H1 (cell line): ENCODE results near the gene CYP2S1. TPM values are rescaled to one million over a fixed set of nuclear protein-coding genes. Genes with fewer than 3 reads are reported as not detected.

Experiments
- CTCF ChIA-PET: fragments of 300-600 bp; sonication (Branson Sonifier 250); formaldehyde crosslinking; loops from one replicate; lab custom pipeline; 2021; ENCODE audit not compliant: partially characterized antibody; lab: Charles Lee
- POLR2A ChIA-PET: fragments of 300-600 bp; sonication (Branson Sonifier 250); formaldehyde crosslinking; loops from one replicate; lab custom pipeline; 2021; ENCODE audit warnings: inconsistent platforms; ENCODE audit not compliant: partially characterized antibody; lab: Charles Lee
- DNase-seq, 2 experiments: peaks; one replicate each; pipeline versions ENCODE4 v3.0.0 to v3.0.0-alpha.2; 2010 to 2022; ENCODE audit warnings: low spot score in 2 of 2, low read depth in 1 of 2, mixed read lengths in 1 of 2
- FAIRE-seq: peaks from 2 replicates; lab custom pipeline; 2011; peaks lifted over from hg19 to GRCh38; lab: Jason Lieb, UNC
- H2AFZ ChIP-seq: 2 replicates; pipeline ENCODE4 v1.8.1; 2012; ENCODE audit warnings: low read length, inconsistent platforms
- H2AK5ac ChIP-seq: 2 replicates; pipeline ENCODE4 v1.6.1; 2013; ENCODE audit warnings: low read depth, low read length
- H2BK120ac ChIP-seq: replicated peaks from 2 replicates; pipeline ENCODE3; 2013; ENCODE audit warnings: low read depth, low read length, inconsistent platforms
- H2BK12ac ChIP-seq: 2 replicates; pipeline ENCODE4 v1.6.1; 2013; ENCODE audit warnings: low read depth, low read length
- H2BK15ac ChIP-seq: 2 replicates; pipeline ENCODE4 v1.6.1; 2013; ENCODE audit warnings: low read length
- H2BK20ac ChIP-seq: 2 replicates; pipeline ENCODE4 v1.6.1; 2013; ENCODE audit warnings: low read length
- H2BK5ac ChIP-seq: 2 replicates; pipeline ENCODE4 v1.6.1; 2013; ENCODE audit warnings: low read depth, low read length
- H3K14ac ChIP-seq: 2 replicates; pipeline ENCODE4 v1.6.1; 2013; ENCODE audit warnings: inconsistent platforms; ENCODE audit not compliant: insufficient read length
- H3K18ac ChIP-seq: 2 replicates; pipeline ENCODE4 v1.6.1; 2013; ENCODE audit warnings: low read length; ENCODE audit errors: extremely low read depth
- H3K23ac ChIP-seq: 2 replicates; pipeline ENCODE4 v1.6.1; 2013; ENCODE audit warnings: inconsistent platforms; ENCODE audit not compliant: insufficient read length
- H3K23me2 ChIP-seq: 2 replicates; pipeline ENCODE4 v1.6.1; 2013; ENCODE audit warnings: low read depth, low read length
- H3K27ac ChIP-seq: 2 replicates; pipeline ENCODE4 v1.6.1; 2011; ENCODE audit warnings: low read depth, low read length, inconsistent platforms
- H3K27me3 ChIP-seq, 4 experiments: replicated peaks in 1 of 4; 1 replicate in 1 of 4; 2 replicates in 3 of 4; pipeline versions ENCODE4 v1.6.1 to v1.8.1; 2011 to 2013; ENCODE audit warnings: low read length in 3 of 4, mild to moderate bottlenecking in 3 of 4, inconsistent platforms in 2 of 4, mixed read lengths in 2 of 4, moderate library complexity in 1 of 4; ENCODE audit not compliant: control insufficient read depth in 3 of 4, insufficient read depth in 3 of 4; ENCODE audit errors: extremely low read depth in 1 of 4
- H3K36me3 ChIP-seq, 4 experiments: 2 replicates each; pipeline versions ENCODE4 v1.6.1 to v1.8.1; 2011 to 2013; ENCODE audit warnings: mild to moderate bottlenecking in 4 of 4, low read length in 3 of 4, moderate library complexity in 2 of 4, control low read depth in 1 of 4, inconsistent platforms in 1 of 4; ENCODE audit not compliant: insufficient read depth in 4 of 4, control insufficient read depth in 2 of 4
- H3K4ac ChIP-seq: replicated peaks from 2 replicates; pipeline ENCODE3; 2013; ENCODE audit warnings: low read length, low read depth, mixed read lengths, inconsistent platforms; ENCODE audit not compliant: insufficient read length
- H3K4me1 ChIP-seq, 4 experiments: replicated peaks in 1 of 4; 1 replicate in 1 of 4; 2 replicates in 3 of 4; pipeline versions ENCODE4 v1.6.1 to v1.8.1; 2011 to 2013; ENCODE audit warnings: low read length in 3 of 4, inconsistent platforms in 2 of 4, mixed read lengths in 1 of 4; ENCODE audit not compliant: insufficient read depth in 4 of 4, control insufficient read depth in 3 of 4
- H3K4me2 ChIP-seq, 2 experiments: 2 replicates each; pipeline versions ENCODE4 v1.6.1 to v1.8.1; 2011 to 2013; ENCODE audit warnings: low read depth in 2 of 2, low read length in 2 of 2, control low read depth in 1 of 2, inconsistent platforms in 1 of 2, mild to moderate bottlenecking in 1 of 2; ENCODE audit not compliant: insufficient read depth in 1 of 2
- H3K4me3 ChIP-seq, 4 experiments: fragments of 200-600, 300-600 bp in 1 of 4; sonication (generic), shearing (Covaris generic), sonication (Bioruptor Twin) in 1 of 4; 2 replicates each; pipeline versions ENCODE4 v1.5.1 to v1.8.1; 2011 to 2016; ENCODE audit warnings: low read length in 4 of 4, low read depth in 3 of 4, control low read depth in 2 of 4, inconsistent platforms in 2 of 4, mild to moderate bottlenecking in 2 of 4, mixed read lengths in 1 of 4, moderate library complexity in 1 of 4; ENCODE audit not compliant: insufficient read depth in 2 of 4; ENCODE audit errors: extremely low read depth in 1 of 4
- H3K56ac ChIP-seq: replicated peaks from 2 replicates; pipeline ENCODE3; 2013; ENCODE audit warnings: low read depth, mild to moderate bottlenecking, mixed read lengths, low read length, inconsistent platforms; ENCODE audit not compliant: insufficient read length
- H3K79me1 ChIP-seq: 2 replicates; pipeline ENCODE4 v1.6.1; 2013; ENCODE audit warnings: low read depth, low read length, control low read depth
- H3K79me2 ChIP-seq, 2 experiments: 2 replicates each; pipeline versions ENCODE4 v1.6.1 to v1.8.1; 2012 to 2013; ENCODE audit warnings: low read length in 2 of 2, mild to moderate bottlenecking in 2 of 2, inconsistent platforms in 1 of 2; ENCODE audit not compliant: insufficient read depth in 2 of 2, control insufficient read depth in 1 of 2
- H3K9ac ChIP-seq, 4 experiments: replicated peaks in 1 of 4; 1 replicate in 1 of 4; 2 replicates in 3 of 4; pipeline versions ENCODE4 v1.6.1 to v1.8.1; 2011 to 2013; ENCODE audit warnings: low read depth in 3 of 4, low read length in 3 of 4, control low read depth in 2 of 4, mild to moderate bottlenecking in 2 of 4, moderate library complexity in 2 of 4, inconsistent platforms in 1 of 4; ENCODE audit errors: extremely low read depth in 1 of 4
- H3K9me3 ChIP-seq, 2 experiments: 2 replicates each; pipeline versions ENCODE4 v1.6.1 to v1.8.1; 2012 to 2013; ENCODE audit warnings: mild to moderate bottlenecking in 2 of 2, moderate library complexity in 2 of 2, control low read depth in 1 of 2, inconsistent platforms in 1 of 2, low read depth in 1 of 2, low read length in 1 of 2, mixed read lengths in 1 of 2; ENCODE audit not compliant: insufficient read depth in 2 of 2
- H4K20me1 ChIP-seq, 2 experiments: replicated peaks in 1 of 2; 2 replicates each; pipeline versions ENCODE3 to v1.8.1; 2011 to 2013; ENCODE audit warnings: inconsistent platforms in 2 of 2, low read length in 2 of 2, mild to moderate bottlenecking in 1 of 2; ENCODE audit not compliant: insufficient read depth in 2 of 2, control insufficient read depth in 1 of 2
- H4K5ac ChIP-seq: 2 replicates; pipeline ENCODE4 v1.6.1; 2013; ENCODE audit warnings: low read length, low read depth, mixed read lengths, inconsistent platforms; ENCODE audit not compliant: insufficient read length
- H4K8ac ChIP-seq: 2 replicates; pipeline ENCODE4 v1.8.0; 2013; ENCODE audit warnings: mild to moderate bottlenecking, moderate library complexity, low read length, inconsistent platforms; ENCODE audit not compliant: insufficient read depth; ENCODE audit errors: extremely low read depth
- H4K91ac ChIP-seq: replicated peaks from 2 replicates; pipeline ENCODE3; 2013; ENCODE audit warnings: low read length, mixed read lengths, inconsistent platforms; ENCODE audit not compliant: insufficient read length
- CEBPB ChIP-seq: IDR thresholded peaks from 2 replicates; pipeline ENCODE4 v1.6.1; 2012; ENCODE audit warnings: low read depth, low read length
- FOSL1 ChIP-seq: IDR thresholded peaks from 2 replicates; pipeline ENCODE4 v1.6.1; 2011; ENCODE audit warnings: mild to moderate bottlenecking, low read depth, low read length, moderate library complexity; ENCODE audit not compliant: insufficient read depth
- KDM5A ChIP-seq: fragments of 200-600 bp; IDR thresholded peaks from 2 replicates; pipeline ENCODE4 v1.7.1; 2012; ENCODE audit warnings: mild to moderate bottlenecking, low read length, inconsistent platforms, mixed read lengths
- NANOG ChIP-seq: IDR thresholded peaks from 2 replicates; pipeline ENCODE4 v1.6.1; 2011; ENCODE audit warnings: low read length, low read depth, mild to moderate bottlenecking, inconsistent platforms; ENCODE audit not compliant: insufficient read depth, poor library complexity, severe bottlenecking
- RFX5 ChIP-seq: IDR thresholded peaks from 2 replicates; pipeline ENCODE4 v1.6.1; 2011; ENCODE audit warnings: low read depth, low read length, improper control_type of control experiment, borderline replicate concordance
- RXRA ChIP-seq: IDR thresholded peaks from 2 replicates; pipeline ENCODE4 v1.6.1; 2011; ENCODE audit warnings: low read depth, mild to moderate bottlenecking, low read length, moderate library complexity; ENCODE audit not compliant: insufficient read depth
- SP1 ChIP-seq: IDR thresholded peaks from 2 replicates; pipeline ENCODE4 v1.6.1; 2011; ENCODE audit warnings: low read depth, low read length
- SRF ChIP-seq: IDR thresholded peaks from 2 replicates; pipeline ENCODE4 v1.6.1; 2011; ENCODE audit warnings: mild to moderate bottlenecking, low read depth, low read length, moderate library complexity
- YY1 ChIP-seq: IDR thresholded peaks from 2 replicates; pipeline ENCODE4 v1.6.1; 2011; ENCODE audit warnings: low read depth, mild to moderate bottlenecking, low read length
- WGBS, 2 experiments: shearing (Covaris generic) in 1 of 2; methylation state at CpG; one replicate each; pipeline versions ENCODE4 v1.1.6 to v1.1.7; 2013 to 2015; ENCODE audit warnings: low lambda C conversion rate in 2 of 2, mixed read lengths in 2 of 2, inconsistent platforms in 1 of 2, low coverage in 1 of 2, missing lambda C conversion rate in 1 of 2; ENCODE audit not compliant: insufficient replicate concordance in 2 of 2, insufficient coverage in 1 of 2, insufficient read length in 1 of 2; ENCODE audit errors: extremely low coverage in 1 of 2, missing lambda C conversion rate in 1 of 2; 5-methylcytosine and 5-hydroxymethylcytosine counted together
- polyA plus RNA-seq, 7 experiments: library from polyadenylated mRNA; depleted of rRNA in 3 of 7; stranded (reverse) in 5 of 7; unstranded in 2 of 7; fragments of >200 nt in 5 of 7; fragments of 200-250 nt in 2 of 7; gene quantifications; 1 replicate in 5 of 7; 2 replicates in 1 of 7; 4 replicates in 1 of 7; pipeline versions ENCODE4 v1.2.1 to v1.2.3, GENCODE V29; 2011 to 2013; ENCODE audit warnings: missing spikeins in 2 of 7, mixed read lengths in 2 of 7
- total RNA-seq: library from RNA; stranded (reverse); fragmentation: NEBNext Ultra II Directional; extraction: Animal tissue kit (Norgen Biotek cat#: 25700); gene quantifications from 2 replicates; pipeline ENCODE4 v1.2.1, GENCODE V29; 2021

The CYP2S1 gene
- total and polyA plus RNA-seq, 2 of the 8 experiments (the other 6 are each of a cell fraction or from before 2014, with no cell fraction given): 97.9 to 245 TPM

GRCh38 chr19:41154060-41154459, 39.0 kb upstream of the CYP2S1 start:
- Histone ChIP-seq H3K79me2 (no peaks in the 10 kb centered on the region), H2BK120ac (no peak overlapping the region), H2BK15ac (no peak overlapping the region), H3K9me3 (no peaks in the 10 kb centered on the region), H3K18ac (no peak overlapping the region), H3K23ac (no peak overlapping the region), H4K5ac (no peak overlapping the region), H3K4ac (no peak overlapping the region), H2AK5ac (no peak overlapping the region), H4K8ac (no peak overlapping the region), H3K36me3 (no peaks in the 10 kb centered on the region), H2AFZ (no peak overlapping the region), H3K79me1 (no peaks in the 10 kb centered on the region), H4K20me1 (no peaks in the 10 kb centered on the region), H3K4me1 (peaks cover 0 to 2% (median 1%) of the 10 kb centered on the region in 4 experiments; a peak in 3 of 7 replicates), H3K27ac (no peak overlapping the region), H4K91ac (no peak overlapping the region), H2BK20ac (no peak overlapping the region), H3K14ac (no peak overlapping the region), H3K4me3 (no peak overlapping the region), H3K9ac (no peak overlapping the region), H2BK12ac (no peak overlapping the region), H3K27me3 (no peaks in the 10 kb centered on the region), H2BK5ac (no peak overlapping the region), H3K4me2 (no peak overlapping the region), H3K56ac (no peak overlapping the region), H3K23me2 (no peaks in the 10 kb centered on the region)
- DNase-seq: no peak
- TF ChIP-seq RXRA: no peak
- no peak for TF ChIP-seq NANOG
- TF ChIP-seq KDM5A: no peak
- TF ChIP-seq RFX5: no peak
- TF ChIP-seq CEBPB: no peak
- TF ChIP-seq YY1: no peak
- no peak for TF ChIP-seq FOSL1
- no peak for TF ChIP-seq SRF
- no peak for TF ChIP-seq SP1
- 96% methylated on average over 5 of the region's 7 CpGs; no CpG with 5 or more reads in 1 of the 2 experiments for WGBS, 2 experiments
- CTCF ChIA-PET: interaction anchor here (1.0 kb wide), 1 partner anchor 10 kb away, joined by 7 read pairs; no protein-coding TSS in a partner anchor
- FAIRE-seq: no peak
- POLR2A ChIA-PET: interaction anchor here (0.6 kb wide), 2 partner anchors 99 to 418 kb away, joined by 3 read pairs; no protein-coding TSS in a partner anchor
